H9 (cell line): ENCODE data around the gene RAB1A. TPM values are rescaled to one million over a fixed set of nuclear protein-coding genes. Genes with fewer than 3 reads are reported as not detected.

Experiments used
- DNase-seq: peaks from one replicate; pipeline ENCODE4 v3.0.0-alpha.2; 2017
- H2AFZ ChIP-seq: one replicate; pipeline ENCODE4 v1.6.1; 2013; ENCODE audit warnings: mild to moderate bottlenecking, low read length, control low read depth, moderate library complexity
- H2AK5ac ChIP-seq: 2 replicates; pipeline ENCODE4 v1.6.1; 2013; ENCODE audit warnings: low read length, control low read depth, mixed read lengths; ENCODE audit not compliant: insufficient read length
- H2BK120ac ChIP-seq: one replicate; pipeline ENCODE4 v1.6.1; 2013; ENCODE audit warnings: low read depth, mild to moderate bottlenecking, low read length, control low read depth, inconsistent platforms; ENCODE audit not compliant: poor library complexity, severe bottlenecking
- H2BK12ac ChIP-seq: 2 replicates; pipeline ENCODE4 v1.6.1; 2013; ENCODE audit warnings: low read length, control low read depth, mixed read lengths, low read depth; ENCODE audit not compliant: insufficient read length
- H2BK15ac ChIP-seq: 2 replicates; pipeline ENCODE4 v1.6.1; 2013; ENCODE audit warnings: low read depth, low read length, control low read depth
- H2BK20ac ChIP-seq: one replicate; pipeline ENCODE4 v1.6.1; 2013; ENCODE audit warnings: low read depth, mild to moderate bottlenecking, low read length, control low read depth, inconsistent platforms; ENCODE audit not compliant: poor library complexity, severe bottlenecking
- H2BK5ac ChIP-seq: 2 replicates; pipeline ENCODE4 v1.6.1; 2013; ENCODE audit warnings: low read length, control low read depth, mixed read lengths; ENCODE audit not compliant: insufficient read length
- H3K14ac ChIP-seq: 2 replicates; pipeline ENCODE4 v1.6.1; 2013; ENCODE audit warnings: low read length, control low read depth; ENCODE audit not compliant: insufficient read depth
- H3K18ac ChIP-seq: 2 replicates; pipeline ENCODE4 v1.6.1; 2013; ENCODE audit warnings: low read depth, mild to moderate bottlenecking, mixed read lengths, low read length, control low read depth; ENCODE audit not compliant: insufficient read length
- H3K23ac ChIP-seq: 2 replicates; pipeline ENCODE4 v1.6.1; 2013; ENCODE audit warnings: low read length, control low read depth, mixed read lengths, low read depth; ENCODE audit not compliant: insufficient read length
- H3K23me2 ChIP-seq: 2 replicates; pipeline ENCODE4 v1.6.1; 2013; ENCODE audit warnings: low read depth, mild to moderate bottlenecking, mixed read lengths, low read length, control low read depth; ENCODE audit not compliant: insufficient read length, poor library complexity, severe bottlenecking
- H3K27ac ChIP-seq: 2 replicates; pipeline ENCODE4 v1.5.1; 2013; ENCODE audit warnings: low read length, control low read depth, mixed read lengths, low read depth; ENCODE audit not compliant: insufficient read length
- H3K27me3 ChIP-seq: 2 replicates; pipeline ENCODE4 v1.6.1; 2013; ENCODE audit warnings: low read length, control low read depth, inconsistent platforms; ENCODE audit not compliant: insufficient read depth
- H3K4ac ChIP-seq: 2 replicates; pipeline ENCODE4 v1.6.1; 2013; ENCODE audit warnings: low read depth, mild to moderate bottlenecking, control low read depth, inconsistent platforms, low read length, moderate library complexity
- H3K4me1 ChIP-seq: 2 replicates; pipeline ENCODE4 v1.6.1; 2013; ENCODE audit warnings: low read length, control low read depth, inconsistent platforms; ENCODE audit not compliant: insufficient read depth
- H3K4me2 ChIP-seq: 2 replicates; pipeline ENCODE4 v1.6.1; 2013; ENCODE audit warnings: low read length, control low read depth, mixed read lengths; ENCODE audit not compliant: insufficient read length, insufficient read depth
- H3K56ac ChIP-seq: 2 replicates; pipeline ENCODE4 v1.6.1; 2013; ENCODE audit warnings: low read depth, mild to moderate bottlenecking, mixed read lengths, low read length, control low read depth; ENCODE audit not compliant: insufficient read length
- H3K79me1 ChIP-seq: 2 replicates; pipeline ENCODE4 v1.6.1; 2013; ENCODE audit warnings: low read depth, mild to moderate bottlenecking, moderate library complexity, low read length, control low read depth, inconsistent platforms; ENCODE audit not compliant: insufficient read depth, poor library complexity, severe bottlenecking
- H3K79me2 ChIP-seq: 2 replicates; pipeline ENCODE4 v1.6.1; 2013; ENCODE audit warnings: low read length, control low read depth, inconsistent platforms; ENCODE audit not compliant: insufficient read depth
- H3K9ac ChIP-seq: 2 replicates; pipeline ENCODE4 v1.6.1; 2013; ENCODE audit warnings: low read length, control low read depth, mixed read lengths; ENCODE audit not compliant: insufficient read length; ENCODE audit errors: extremely low read depth
- H3K9me3 ChIP-seq: one replicate; pipeline ENCODE4 v1.6.1; 2013; ENCODE audit warnings: low read depth, low read length, inconsistent platforms; ENCODE audit not compliant: control insufficient read depth
- H3T11ph ChIP-seq: one replicate; pipeline ENCODE4 v1.6.1; 2013; ENCODE audit warnings: mild to moderate bottlenecking, low read length, control low read depth, inconsistent platforms
- H4K20me1 ChIP-seq: one replicate; pipeline ENCODE4 v1.6.1; 2013; ENCODE audit not compliant: control insufficient read depth, insufficient read length, insufficient read depth
- H4K5ac ChIP-seq: 2 replicates; pipeline ENCODE4 v1.6.1; 2013; ENCODE audit warnings: low read depth, mild to moderate bottlenecking, mixed read lengths, low read length, control low read depth; ENCODE audit not compliant: insufficient read length
- H4K8ac ChIP-seq: replicated peaks from 2 replicates; pipeline ENCODE4 v1.6.1; 2013; ENCODE audit warnings: low read length, control low read depth, mixed read lengths, low read depth; ENCODE audit not compliant: insufficient read length
- H4K91ac ChIP-seq: 2 replicates; pipeline ENCODE4 v1.6.1; 2013; ENCODE audit warnings: low read depth, mild to moderate bottlenecking, moderate library complexity, mixed read lengths, low read length, control low read depth; ENCODE audit not compliant: insufficient read length
- H3K27ac Mint-ChIP-seq, 3 experiments: 2 replicates in 2 of 3; 3 replicates in 1 of 3; pipeline ENCODE4 v1.8.0; 2020 to 2021; ENCODE audit warnings: mixed read lengths in 3 of 3, mild to moderate bottlenecking in 1 of 3, moderate library complexity in 1 of 3
- H3K27me3 Mint-ChIP-seq: 2 replicates; pipeline ENCODE4 v1.8.0; 2021; ENCODE audit warnings: low read depth, mild to moderate bottlenecking, moderate library complexity, mixed read lengths
- H3K36me3 Mint-ChIP-seq, 3 experiments: 2 replicates in 2 of 3; 3 replicates in 1 of 3; pipeline ENCODE4 v1.8.0; 2020 to 2021; ENCODE audit warnings: low read depth in 3 of 3, mixed read lengths in 3 of 3; ENCODE audit not compliant: insufficient read depth in 1 of 3
- H3K4me1 Mint-ChIP-seq, 2 experiments: 2 replicates each; pipeline ENCODE4 v1.8.0; 2020; ENCODE audit warnings: mixed read lengths in 2 of 2
- H3K4me3 Mint-ChIP-seq, 2 experiments: 2 replicates in 1 of 2; 3 replicates in 1 of 2; pipeline ENCODE4 v1.8.0; 2020 to 2021; ENCODE audit warnings: mild to moderate bottlenecking in 2 of 2, mixed read lengths in 2 of 2, moderate library complexity in 1 of 2
- H3K9me3 Mint-ChIP-seq, 2 experiments: 2 replicates in 1 of 2; 3 replicates in 1 of 2; pipeline ENCODE4 v1.8.0; 2020; ENCODE audit warnings: mild to moderate bottlenecking in 2 of 2, mixed read lengths in 2 of 2, moderate library complexity in 1 of 2
- CTCF ChIP-seq: fragments of 200-600 bp; sonication (generic); conservative IDR thresholded peaks from 3 replicates; pipeline ENCODE4 v1.8.0; 2021; ENCODE audit warnings: antibody characterized with exemption, mild to moderate bottlenecking
- WGBS: extraction: QIAGEN DNeasy Blood & Tissue Kit; methylation state at CpG from one replicate; pipeline ENCODE4 v1.1.7; 2013; ENCODE audit warnings: missing lambda C conversion rate, low lambda C conversion rate, mixed read lengths; ENCODE audit not compliant: insufficient read length; ENCODE audit errors: extremely low coverage; 5-methylcytosine and 5-hydroxymethylcytosine counted together
- total RNA-seq: library from RNA; stranded (reverse); gene quantifications from 2 replicates; pipeline ENCODE4 v1.2.1, GENCODE V29; 2021

Gene RAB1A
- total RNA-seq, 1 experiment from 2014 or later: 112 TPM

DNA sequence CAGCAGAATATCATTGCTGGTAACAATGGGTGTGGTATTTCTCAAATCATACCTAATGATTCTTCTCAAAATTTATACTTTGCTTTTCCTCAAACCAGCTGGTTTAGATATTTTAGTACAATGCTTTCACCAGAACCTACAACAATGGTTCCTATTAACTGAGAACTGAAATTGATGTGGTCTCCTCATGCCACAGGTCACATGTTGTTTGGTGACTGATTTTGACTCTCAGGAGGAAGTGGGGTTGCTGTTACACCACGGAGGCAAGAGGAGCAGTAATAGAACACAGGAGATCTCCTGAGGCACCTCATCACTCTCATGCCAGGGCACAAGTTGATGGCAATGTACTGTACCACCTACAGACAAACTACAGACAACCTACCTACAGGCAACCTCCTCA is 76.7 kb downstream of the RAB1A start:
- Histone ChIP-seq H3K4me2 (no peak overlapping the region), H2AFZ (no peak overlapping the region), H4K5ac (no peak overlapping the region), H3K4me1 (peaks cover 3% of the 10 kb centered on the region; the same call in 1 of the 2 replicates), H4K20me1 (no peaks in the 10 kb centered on the region), H3T11ph (no peak overlapping the region), H3K23me2 (peaks cover 6% of the 10 kb centered on the region), H4K8ac (no peak overlapping the region), H3K23ac (no peak overlapping the region), H2BK5ac (no peak overlapping the region), H2BK15ac (no peak overlapping the region), H2BK120ac (no peak overlapping the region), H3K9me3 (peaks cover 2% of the 10 kb centered on the region), H3K27ac (no peak overlapping the region), H3K9ac (no peak overlapping the region), H4K91ac (no peak overlapping the region), H3K14ac (no peak overlapping the region), H3K27me3 (no peaks in the 10 kb centered on the region), H2BK12ac (no peak overlapping the region), H3K79me1 (peaks cover 3% of the 10 kb centered on the region), H2BK20ac (no peak overlapping the region), H3K79me2 (peaks cover 6% of the 10 kb centered on the region; the same call in 1 of the 2 replicates), H3K4ac (no peak overlapping the region), H3K18ac (no peak overlapping the region), H3K56ac (no peak overlapping the region), H2AK5ac (no peak overlapping the region)
- H3K36me3 Mint-ChIP-seq: peaks cover 14 to 22% (median 21%) of the 10 kb centered on the region in 3 experiments
- no peak for DNase-seq
- no peak overlapping the region for H3K27ac Mint-ChIP-seq
- H3K4me3 Mint-ChIP-seq: no peak overlapping the region
- peaks cover 9 to 13% of the 10 kb centered on the region in 2 experiments for H3K9me3 Mint-ChIP-seq
- no peak for TF ChIP-seq CTCF
- WGBS: no CpG with 5 or more reads among the region's 1 CpG
- H3K27me3 Mint-ChIP-seq: peaks cover 8% of the 10 kb centered on the region; the same call in 1 of the 2 replicates
- peaks cover 20 to 40% of the 10 kb centered on the region in 2 experiments for H3K4me1 Mint-ChIP-seq
